Small intestine (tissue), 7 donors: ENCODE measurements around the gene AFF2. TPM values are rescaled to one million over a fixed set of nuclear protein-coding genes. Genes with fewer than 3 reads are reported as not detected.

Experiments used
- DNase-seq, 2 donors: peaks; one replicate each; pipeline versions ENCODE4 v3.0.0 to v3.0.0-alpha.2; 2013
- FAIRE-seq: peaks from 2 replicates; lab custom pipeline; 2012; peaks lifted over from hg19 to GRCh38; lab: Jason Lieb, UNC
- H3K27ac ChIP-seq, 3 donors: one replicate each; pipeline ENCODE4 v1.5.1; 2013; ENCODE audit warnings: low read length in 2 of 3, mild to moderate bottlenecking in 2 of 3, control low read depth in 1 of 3, inconsistent platforms in 1 of 3, low read depth in 1 of 3, moderate library complexity in 1 of 3
- H3K27me3 ChIP-seq, 3 donors: one replicate each; pipeline ENCODE4 v1.6.1; 2013; ENCODE audit warnings: low read length in 3 of 3, inconsistent platforms in 1 of 3; ENCODE audit not compliant: control insufficient read depth in 3 of 3, insufficient read depth in 3 of 3
- H3K36me3 ChIP-seq, 3 donors: one replicate each; pipeline ENCODE4 v1.6.1; 2013; ENCODE audit warnings: low read length in 3 of 3, inconsistent platforms in 1 of 3, low read depth in 1 of 3, mild to moderate bottlenecking in 1 of 3, moderate library complexity in 1 of 3; ENCODE audit not compliant: control insufficient read depth in 3 of 3, insufficient read depth in 2 of 3
- H3K4me1 ChIP-seq, 3 donors: one replicate each; pipeline ENCODE4 v1.6.1; 2013; ENCODE audit warnings: low read length in 2 of 3, inconsistent platforms in 1 of 3, low read depth in 1 of 3, mild to moderate bottlenecking in 1 of 3, moderate library complexity in 1 of 3; ENCODE audit not compliant: control insufficient read depth in 3 of 3, insufficient read depth in 2 of 3
- H3K4me3 ChIP-seq, 3 donors: one replicate each; pipeline ENCODE4 v1.5.1; 2013; ENCODE audit warnings: low read length in 3 of 3, control low read depth in 1 of 3, inconsistent platforms in 1 of 3, low read depth in 1 of 3, mild to moderate bottlenecking in 1 of 3, moderate library complexity in 1 of 3
- H3K9me3 ChIP-seq, 2 donors: one replicate each; pipeline ENCODE4 v1.6.1; 2013; ENCODE audit warnings: low read depth in 1 of 2, low read length in 1 of 2; ENCODE audit not compliant: control insufficient read depth in 2 of 2, insufficient read depth in 1 of 2
- WGBS, 3 donors: extraction: QIAGEN DNeasy Blood & Tissue Kit; methylation state at CpG; one replicate each; pipeline ENCODE4 v1.1.7; 2013; 5-methylcytosine and 5-hydroxymethylcytosine counted together
- polyA plus RNA-seq, 4 donors: library from polyadenylated mRNA; stranded (reverse) in 3 of 4; unstranded in 1 of 4; fragments of 200-250 nt in 3 of 4; fragments of 120-200 nt in 1 of 4; gene quantifications; one replicate each; pipeline versions ENCODE4 v1.2.1 to v1.2.3, GENCODE V29; 2013
- donor health status: healthy with polysubstance abuse.
- donor health status: control.
- donor health status: control.
- donor health status: Bipolar disorder and iron deficiency.
- donor health status: healthy.

AFF2 gene
- polyA plus RNA-seq, 4 donors: 0.34 to 1.2 TPM; not detected in 2

- Histone ChIP-seq H3K9me3 (no peaks in the 10 kb centered on the region), H3K36me3 (no peaks in the 10 kb centered on the region), H3K27ac (no peak overlapping the region), H3K27me3 (no peaks in the 10 kb centered on the region), H3K4me1 (no peaks in the 10 kb centered on the region), H3K4me3 (no peak overlapping the region)
- WGBS, 3 donors: 27 to 52% (median 36%) methylated on average over 1 of the region's 1 CpG
- no peak for FAIRE-seq
- no peak for DNase-seq
Measured at GRCh38 chrX:148540114-148540513, 39.7 kb downstream of the AFF2 start.

DNA sequence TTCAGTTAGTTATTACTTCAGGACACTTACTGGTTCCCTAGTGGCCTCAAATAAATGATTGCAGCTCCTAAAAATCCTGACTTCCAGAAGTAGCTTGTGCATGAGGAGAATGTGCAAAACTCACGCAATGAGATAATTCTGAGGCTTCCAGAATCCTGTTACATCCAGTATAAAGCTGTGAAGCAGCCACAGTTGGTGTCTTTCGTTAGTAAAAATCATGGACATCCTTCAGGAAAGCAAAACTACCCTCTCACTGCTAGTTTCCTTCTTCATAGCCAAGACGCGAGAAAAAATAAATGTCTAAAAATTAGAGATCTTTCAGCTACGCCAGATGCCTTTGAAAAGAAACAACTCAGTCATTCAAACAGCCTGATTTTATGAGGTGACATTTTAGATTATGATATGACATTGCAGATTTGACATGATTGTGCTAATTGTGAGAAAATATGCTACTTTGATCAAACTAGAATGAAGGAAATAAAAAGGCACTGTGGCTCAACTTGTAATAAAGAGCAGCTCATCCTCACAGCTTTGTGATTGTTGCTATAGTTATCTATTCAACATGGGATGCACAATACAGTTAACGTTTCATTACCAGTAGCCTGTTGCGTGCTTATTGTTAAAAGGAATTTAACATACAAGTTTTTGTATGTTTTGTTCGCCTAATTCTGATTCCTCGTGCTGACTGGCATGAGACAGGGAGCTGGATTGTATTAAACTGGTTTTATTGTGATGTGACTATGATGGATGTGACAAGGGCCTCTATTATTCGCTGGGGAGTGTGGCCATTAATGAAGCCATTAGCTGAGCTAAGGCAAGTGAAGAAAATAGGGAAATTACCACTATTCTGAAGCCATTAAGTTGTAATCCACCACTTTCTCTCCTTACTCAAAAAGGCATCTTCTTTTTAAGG is 40.5 kb downstream of the AFF2 start:
- no peak overlapping the region for H3K4me3 ChIP-seq
- DNase-seq (no peak), FAIRE-seq (no peak)
- H3K9me3 ChIP-seq: no peaks in the 10 kb centered on the region
- 68 to 78% (median 70%) methylated on average over 10 of the region's 10 CpGs for WGBS, 3 donors
- no peaks in the 10 kb centered on the region for H3K27me3 ChIP-seq
- H3K27ac ChIP-seq: no peak overlapping the region
- H3K4me1 ChIP-seq: no peaks in the 10 kb centered on the region
- no peaks in the 10 kb centered on the region for H3K36me3 ChIP-seq

- H3K36me3 ChIP-seq: no peaks in the 10 kb centered on the region
- no peak for DNase-seq
- H3K4me1 ChIP-seq: no peaks in the 10 kb centered on the region
- no peak for FAIRE-seq
- no peak overlapping the region for H3K4me3 ChIP-seq
- no peaks in the 10 kb centered on the region for H3K9me3 ChIP-seq
- no peak overlapping the region for H3K27ac ChIP-seq
- no peaks in the 10 kb centered on the region for H3K27me3 ChIP-seq
Measured at GRCh38 chrX:148541584-148541940, 41.1 kb downstream of the AFF2 start.

- Histone ChIP-seq H3K27me3 (no peaks in the 10 kb centered on the region), H3K9me3 (no peaks in the 10 kb centered on the region), H3K4me1 (no peaks in the 10 kb centered on the region), H3K4me3 (no peak overlapping the region), H3K27ac (no peak overlapping the region), H3K36me3 (no peaks in the 10 kb centered on the region)
- FAIRE-seq: no peak
- WGBS, 3 donors: 59 to 75% (median 74%) methylated on average over 5 of the region's 5 CpGs
- no peak for DNase-seq
Measured at GRCh38 chrX:148542481-148543255, 42.3 kb downstream of the AFF2 start.

- H3K4me3 ChIP-seq: no peak overlapping the region
- no peaks in the 10 kb centered on the region for H3K36me3 ChIP-seq
- H3K4me1 ChIP-seq: no peaks in the 10 kb centered on the region
- H3K27me3 ChIP-seq: no peaks in the 10 kb centered on the region
- no peak overlapping the region for H3K27ac ChIP-seq
- H3K9me3 ChIP-seq: no peaks in the 10 kb centered on the region
- 59 to 95% (median 78%) methylated on average over 2 of the region's 2 CpGs for WGBS, 3 donors
- FAIRE-seq (no peak), DNase-seq (no peak)
Measured at GRCh38 chrX:148552775-148553174, 52.4 kb downstream of the AFF2 start.

- no peaks in the 10 kb centered on the region for H3K27me3 ChIP-seq
- no peaks in the 10 kb centered on the region for H3K9me3 ChIP-seq
- 67 to 84% (median 69%) methylated on average over 3 of the region's 3 CpGs for WGBS, 3 donors
- H3K4me1 ChIP-seq: no peaks in the 10 kb centered on the region
- DNase-seq: no peak
- no peak for FAIRE-seq
- H3K4me3 ChIP-seq: no peak overlapping the region
- no peaks in the 10 kb centered on the region for H3K36me3 ChIP-seq
- no peak overlapping the region for H3K27ac ChIP-seq
Measured at GRCh38 chrX:148555101-148555500, 54.7 kb downstream of the AFF2 start.

DNA sequence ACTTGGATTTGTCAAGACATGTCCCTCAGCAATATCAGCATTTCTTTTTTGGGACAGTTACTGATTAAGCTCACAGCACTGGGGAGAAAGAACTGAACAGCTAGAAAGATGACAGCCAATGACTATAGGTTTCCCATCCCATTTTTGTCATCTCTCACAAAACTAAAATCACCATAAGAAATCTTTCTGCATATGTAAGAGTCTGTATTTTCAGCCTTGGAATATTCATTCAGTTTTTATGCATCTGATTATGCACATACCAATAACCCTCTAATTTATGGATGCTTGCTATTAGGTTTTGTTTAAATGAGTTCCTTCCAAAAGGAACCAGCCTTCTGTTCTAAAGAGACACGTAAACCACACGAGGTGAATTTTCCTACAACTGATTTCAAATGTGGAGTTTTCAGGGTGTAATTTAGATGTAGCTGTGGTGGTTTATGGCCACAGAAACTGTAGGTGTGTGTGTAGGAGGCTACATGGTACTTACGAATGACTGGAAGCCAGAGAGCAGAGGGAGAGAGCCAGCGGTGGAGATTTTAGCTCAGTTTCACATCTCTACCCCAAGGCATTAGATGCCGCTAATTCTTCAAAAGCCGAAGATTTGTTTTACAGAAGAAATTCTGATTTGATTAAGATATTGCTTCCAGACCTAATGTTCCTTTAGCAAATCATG is 55.3 kb downstream of the AFF2 start:
- FAIRE-seq (no peak), DNase-seq (no peak)
- no peaks in the 10 kb centered on the region for H3K27me3 ChIP-seq
- H3K36me3 ChIP-seq: no peaks in the 10 kb centered on the region
- H3K9me3 ChIP-seq: no peaks in the 10 kb centered on the region
- WGBS, 3 donors: 79 to 88% (median 81%) methylated on average over 6 of the region's 6 CpGs
- H3K4me1 ChIP-seq: no peaks in the 10 kb centered on the region
- no peak overlapping the region for H3K4me3 ChIP-seq
- H3K27ac ChIP-seq: no peak overlapping the region

- WGBS, 3 donors: 62 to 86% (median 86%) methylated on average over 1 of the region's 1 CpG
- Histone ChIP-seq H3K4me1 (no peaks in the 10 kb centered on the region), H3K27ac (no peak overlapping the region), H3K9me3 (no peaks in the 10 kb centered on the region), H3K4me3 (no peak overlapping the region), H3K36me3 (no peaks in the 10 kb centered on the region), H3K27me3 (no peaks in the 10 kb centered on the region)
- FAIRE-seq (no peak), DNase-seq (no peak)
Measured at GRCh38 chrX:148556498-148556897, 56.1 kb downstream of the AFF2 start.
